DOHH2 (cell line): ENCODE measurements around the gene NAP1L1.

Experiments used
- H3F3A ChIP-seq: fragments of 200-600 bp; sonication (generic), shearing (Covaris generic); 2 replicates; pipeline ENCODE4 v1.6.0; 2016; ENCODE audit warnings: antibody characterized with exemption, mild to moderate bottlenecking; ENCODE audit not compliant: control insufficient read depth, insufficient read depth
- H3K27ac ChIP-seq: fragments of 200-600 bp; sonication (generic); 2 replicates; pipeline ENCODE4 v1.5.1; 2014; ENCODE audit warnings: low read depth, mild to moderate bottlenecking, low read length, moderate library complexity
- H3K27me3 ChIP-seq: fragments of 200-600 bp; sonication (generic); 2 replicates; pipeline ENCODE4 v1.6.1; 2014; ENCODE audit warnings: mild to moderate bottlenecking, low read length, mixed read lengths; ENCODE audit not compliant: control insufficient read depth
- H3K36me3 ChIP-seq: fragments of 200-600 bp; sonication (generic); 2 replicates; pipeline ENCODE4 v1.6.1; 2014; ENCODE audit warnings: mild to moderate bottlenecking, low read length, moderate library complexity, mixed read lengths; ENCODE audit not compliant: control insufficient read depth
- H3K4me1 ChIP-seq: fragments of 200-600 bp; sonication (generic); 2 replicates; pipeline ENCODE4 v1.6.1; 2014; ENCODE audit warnings: mild to moderate bottlenecking, low read length, mixed read lengths; ENCODE audit not compliant: control insufficient read depth
- H3K4me2 ChIP-seq: fragments of 200-600 bp; sonication (generic); 2 replicates; pipeline ENCODE4 v1.6.0; 2014; ENCODE audit warnings: mild to moderate bottlenecking, low read length, moderate library complexity
- H3K4me3 ChIP-seq: fragments of 200-600 bp; sonication (generic); 2 replicates; pipeline ENCODE4 v1.5.1; 2014; ENCODE audit warnings: mild to moderate bottlenecking, low read length, mixed read lengths
- H3K79me2 ChIP-seq: fragments of 200-600 bp; sonication (generic); 2 replicates; pipeline ENCODE4 v1.6.1; 2014; ENCODE audit warnings: mild to moderate bottlenecking, low read length, mixed read lengths; ENCODE audit not compliant: control insufficient read depth
- H3K9me2 ChIP-seq: fragments of 200-600 bp; sonication (generic); replicated peaks from 2 replicates; pipeline ENCODE4 v1.6.1; 2014; ENCODE audit warnings: mild to moderate bottlenecking, low read length, mixed read lengths; ENCODE audit not compliant: control insufficient read depth
- H3K9me3 ChIP-seq: fragments of 200-600 bp; sonication (generic); 2 replicates; pipeline ENCODE4 v1.6.1; 2014; ENCODE audit warnings: antibody characterized with exemption, low read length, mixed read lengths; ENCODE audit not compliant: control insufficient read depth, insufficient read depth
- H4K20me1 ChIP-seq: fragments of 200-600 bp; sonication (generic); 2 replicates; pipeline ENCODE4 v1.6.0; 2014; ENCODE audit warnings: low read depth, mild to moderate bottlenecking, antibody characterized with exemption, low read length, moderate library complexity; ENCODE audit not compliant: control insufficient read depth, insufficient read depth
- EZH2phosphoT487 ChIP-seq: fragments of 200-600 bp; sonication (generic); IDR thresholded peaks from 2 replicates; pipeline ENCODE4 v1.6.1; 2017; ENCODE audit warnings: borderline replicate concordance, mild to moderate bottlenecking, antibody characterized with exemption, low read length, moderate library complexity, mixed read lengths
- TF ChIP-seq, protein P1 (sequence below): fragments of 200-600 bp; sonication (generic); IDR thresholded peaks from one replicate; pipeline ENCODE4 v1.5.1; 2014; ENCODE audit warnings: antibody characterized with exemption, mild to moderate bottlenecking, low read depth, low read length; ENCODE audit not compliant: poor library complexity, severe bottlenecking

The NAP1L1 gene

GRCh38 chr12:76024102-76024781, 60.2 kb downstream of the NAP1L1 start:
- H3K9me2 ChIP-seq: no peaks in the 10 kb centered on the region
- H3K4me3 ChIP-seq: no peak overlapping the region
- no peaks in the 10 kb centered on the region for H3K79me2 ChIP-seq
- H3K4me1 ChIP-seq: no peaks in the 10 kb centered on the region
- no peak overlapping the region for H3K4me2 ChIP-seq
- no peaks in the 10 kb centered on the region for H3K9me3 ChIP-seq
- H4K20me1 ChIP-seq: no peaks in the 10 kb centered on the region
- peaks cover 18% of the 10 kb centered on the region for H3K27me3 ChIP-seq
- H3K36me3 ChIP-seq: no peaks in the 10 kb centered on the region
- TF ChIP-seq, protein P1, sequence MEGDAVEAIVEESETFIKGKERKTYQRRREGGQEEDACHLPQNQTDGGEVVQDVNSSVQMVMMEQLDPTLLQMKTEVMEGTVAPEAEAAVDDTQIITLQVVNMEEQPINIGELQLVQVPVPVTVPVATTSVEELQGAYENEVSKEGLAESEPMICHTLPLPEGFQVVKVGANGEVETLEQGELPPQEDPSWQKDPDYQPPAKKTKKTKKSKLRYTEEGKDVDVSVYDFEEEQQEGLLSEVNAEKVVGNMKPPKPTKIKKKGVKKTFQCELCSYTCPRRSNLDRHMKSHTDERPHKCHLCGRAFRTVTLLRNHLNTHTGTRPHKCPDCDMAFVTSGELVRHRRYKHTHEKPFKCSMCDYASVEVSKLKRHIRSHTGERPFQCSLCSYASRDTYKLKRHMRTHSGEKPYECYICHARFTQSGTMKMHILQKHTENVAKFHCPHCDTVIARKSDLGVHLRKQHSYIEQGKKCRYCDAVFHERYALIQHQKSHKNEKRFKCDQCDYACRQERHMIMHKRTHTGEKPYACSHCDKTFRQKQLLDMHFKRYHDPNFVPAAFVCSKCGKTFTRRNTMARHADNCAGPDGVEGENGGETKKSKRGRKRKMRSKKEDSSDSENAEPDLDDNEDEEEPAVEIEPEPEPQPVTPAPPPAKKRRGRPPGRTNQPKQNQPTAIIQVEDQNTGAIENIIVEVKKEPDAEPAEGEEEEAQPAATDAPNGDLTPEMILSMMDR: no peak
- no peak for TF ChIP-seq EZH2phosphoT487
- H3K27ac ChIP-seq: no peak overlapping the region
- no peaks in the 10 kb centered on the region; the same call in 1 of the 2 replicates for H3F3A ChIP-seq

- Histone ChIP-seq H3K27me3 (peaks cover 8% of the 10 kb centered on the region; the same call in 1 of the 2 replicates), H3K9me2 (no peaks in the 10 kb centered on the region), H3K9me3 (no peaks in the 10 kb centered on the region), H3K4me3 (no peak overlapping the region), H3K4me2 (no peak overlapping the region), H4K20me1 (no peaks in the 10 kb centered on the region), H3K36me3 (no peaks in the 10 kb centered on the region), H3F3A (no peaks in the 10 kb centered on the region), H3K79me2 (no peaks in the 10 kb centered on the region), H3K4me1 (no peaks in the 10 kb centered on the region), H3K27ac (no peak overlapping the region)
- TF ChIP-seq, protein P1: no peak
- no peak for TF ChIP-seq EZH2phosphoT487
Observed at GRCh38 chr12:76023069-76023690, 61.3 kb downstream of the NAP1L1 start.

DNA sequence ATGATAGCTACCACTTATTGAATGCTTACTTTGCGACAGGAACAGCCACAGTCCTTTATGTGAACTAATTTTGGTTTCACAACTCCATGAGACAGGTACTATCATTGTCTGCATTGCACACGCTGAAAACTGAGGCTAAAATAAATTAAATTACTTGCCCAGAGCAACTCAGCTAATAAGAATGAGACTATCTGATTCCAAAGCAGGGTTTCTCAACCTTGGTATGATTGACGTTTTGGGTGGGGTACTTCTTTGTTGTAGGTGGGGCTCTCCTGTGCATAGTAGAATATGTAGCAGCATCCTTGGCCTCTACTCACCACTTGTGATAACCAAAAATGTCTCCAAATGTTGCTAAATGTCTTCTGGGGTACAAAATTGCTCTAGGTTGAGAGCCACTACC, 62.0 kb downstream of the NAP1L1 start:
- no peak overlapping the region for H3K4me2 ChIP-seq
- H3K27me3 ChIP-seq: peaks cover 8% of the 10 kb centered on the region; the same call in 1 of the 2 replicates
- no peaks in the 10 kb centered on the region for H3K36me3 ChIP-seq
- H3K27ac ChIP-seq: no peak overlapping the region
- H4K20me1 ChIP-seq: no peaks in the 10 kb centered on the region
- no peaks in the 10 kb centered on the region for H3K9me3 ChIP-seq
- no peaks in the 10 kb centered on the region for H3K4me1 ChIP-seq
- TF ChIP-seq, protein P1: no peak
- TF ChIP-seq EZH2phosphoT487: no peak
- H3F3A ChIP-seq: no peaks in the 10 kb centered on the region
- no peaks in the 10 kb centered on the region for H3K9me2 ChIP-seq
- H3K4me3 ChIP-seq: no peak overlapping the region
- no peaks in the 10 kb centered on the region for H3K79me2 ChIP-seq
